ENCODE measurements around the gene NRDC. TPM values are rescaled to one million over a fixed set of nuclear protein-coding genes. Genes with fewer than 3 reads are reported as not detected.

NRDC gene
- total RNA-seq, 1 donor from 2014 or later, result 141 TPM

GRCh38 chr1:51837243-51837642 is 41.3 kb downstream of the NRDC start:
- Histone ChIP-seq H3F3A (ENCODE audit: low read depth) (peaks cover 6% of the 10 kb centered on the region), H2AFZ (replicated peaks) (no peak overlapping the region), H3K4me2 (no peak overlapping the region), H3K36me3 (peaks cover 11% of the 10 kb centered on the region), H3K9me3 (ENCODE audit: low read depth) (no peaks in the 10 kb centered on the region), H3K27ac (no peak overlapping the region), H3K79me2 (ENCODE audit: low read depth) (peaks cover 7% of the 10 kb centered on the region), H4K20me1 (ENCODE audit: low read depth) (no peaks in the 10 kb centered on the region), H3K9ac (no peak overlapping the region), H3K27me3 (no peaks in the 10 kb centered on the region), H3K4me3 (no peak overlapping the region), H3K4me1 (no peaks in the 10 kb centered on the region)
- Mint-ChIP-seq H3K36me3 (peaks cover 6% of the 10 kb centered on the region), H3K9me3 (no peaks in the 10 kb centered on the region), H3K4me1 (no peaks in the 10 kb centered on the region), H3K27ac (no peak overlapping the region), H3K4me3 (no peak overlapping the region), H3K27me3 (ENCODE audit: insufficient read depth, low read depth) (no peaks in the 10 kb centered on the region)
- no peak for DNase-seq (ENCODE audit: low spot score)
- TF ChIP-seq, protein P1, sequence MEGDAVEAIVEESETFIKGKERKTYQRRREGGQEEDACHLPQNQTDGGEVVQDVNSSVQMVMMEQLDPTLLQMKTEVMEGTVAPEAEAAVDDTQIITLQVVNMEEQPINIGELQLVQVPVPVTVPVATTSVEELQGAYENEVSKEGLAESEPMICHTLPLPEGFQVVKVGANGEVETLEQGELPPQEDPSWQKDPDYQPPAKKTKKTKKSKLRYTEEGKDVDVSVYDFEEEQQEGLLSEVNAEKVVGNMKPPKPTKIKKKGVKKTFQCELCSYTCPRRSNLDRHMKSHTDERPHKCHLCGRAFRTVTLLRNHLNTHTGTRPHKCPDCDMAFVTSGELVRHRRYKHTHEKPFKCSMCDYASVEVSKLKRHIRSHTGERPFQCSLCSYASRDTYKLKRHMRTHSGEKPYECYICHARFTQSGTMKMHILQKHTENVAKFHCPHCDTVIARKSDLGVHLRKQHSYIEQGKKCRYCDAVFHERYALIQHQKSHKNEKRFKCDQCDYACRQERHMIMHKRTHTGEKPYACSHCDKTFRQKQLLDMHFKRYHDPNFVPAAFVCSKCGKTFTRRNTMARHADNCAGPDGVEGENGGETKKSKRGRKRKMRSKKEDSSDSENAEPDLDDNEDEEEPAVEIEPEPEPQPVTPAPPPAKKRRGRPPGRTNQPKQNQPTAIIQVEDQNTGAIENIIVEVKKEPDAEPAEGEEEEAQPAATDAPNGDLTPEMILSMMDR (IDR thresholded peaks at IDR 0.05), result no peak
- TF ChIP-seq EZH2 (IDR thresholded peaks at IDR 0.05), result no peak
- no peak for TF ChIP-seq EZH2phosphoT487 (IDR thresholded peaks at IDR 0.05)

DNA sequence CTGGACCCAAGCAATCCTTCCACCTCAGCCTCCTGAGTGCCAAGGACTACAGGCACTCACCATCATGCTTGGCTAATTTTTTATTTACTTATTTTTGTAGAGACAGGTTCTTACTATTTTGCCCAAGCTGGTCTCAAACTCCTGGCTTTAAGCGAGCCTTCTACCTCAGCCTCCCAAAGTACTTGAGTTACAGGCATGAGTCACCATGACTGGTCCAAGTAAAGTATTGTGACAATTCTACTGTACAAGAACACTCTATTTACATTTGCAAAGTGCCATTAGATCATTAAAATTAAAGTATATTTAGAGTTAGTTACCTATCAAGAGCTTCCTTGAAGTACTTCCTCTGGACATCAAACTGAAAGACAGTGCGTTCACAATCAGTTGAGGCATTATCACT is 44.8 kb downstream of the NRDC start:
- Mint-ChIP-seq H3K36me3 (peaks cover 17% of the 10 kb centered on the region), H3K9me3 (no peaks in the 10 kb centered on the region), H3K4me3 (no peak overlapping the region), H3K27me3 (ENCODE audit: insufficient read depth, low read depth) (no peaks in the 10 kb centered on the region), H3K27ac (no peak overlapping the region), H3K4me1 (no peaks in the 10 kb centered on the region)
- Histone ChIP-seq H3K4me2 (no peak overlapping the region), H3K27ac (no peak overlapping the region), H3K4me3 (no peak overlapping the region), H3K27me3 (no peaks in the 10 kb centered on the region), H4K20me1 (ENCODE audit: low read depth) (no peaks in the 10 kb centered on the region), H3K36me3 (peaks cover 28% of the 10 kb centered on the region), H3K9ac (no peak overlapping the region), H3K79me2 (ENCODE audit: low read depth) (no peaks in the 10 kb centered on the region), H3K4me1 (no peaks in the 10 kb centered on the region), H3F3A (ENCODE audit: low read depth) (peaks cover 4% of the 10 kb centered on the region), H3K9me3 (ENCODE audit: low read depth) (no peaks in the 10 kb centered on the region), H2AFZ (replicated peaks) (no peak overlapping the region)
- TF ChIP-seq EZH2phosphoT487 (IDR thresholded peaks at IDR 0.05) (no peak), EZH2 (IDR thresholded peaks at IDR 0.05) (no peak)
- TF ChIP-seq, protein P1 (IDR thresholded peaks at IDR 0.05), result no peak
- no peak for DNase-seq (ENCODE audit: low spot score)

GRCh38 chr1:51829058-51829457 is 49.5 kb downstream of the NRDC start:
- Histone ChIP-seq H3K4me1 (no peaks in the 10 kb centered on the region), H2AFZ (replicated peaks) (no peak overlapping the region), H4K20me1 (ENCODE audit: low read depth) (peaks cover 3% of the 10 kb centered on the region), H3K27me3 (no peaks in the 10 kb centered on the region), H3K9me3 (ENCODE audit: low read depth) (no peaks in the 10 kb centered on the region), H3K79me2 (ENCODE audit: low read depth) (no peaks in the 10 kb centered on the region), H3K9ac (no peak overlapping the region), H3K4me2 (no peak overlapping the region), H3F3A (ENCODE audit: low read depth) (no peaks in the 10 kb centered on the region), H3K4me3 (no peak overlapping the region), H3K36me3 (peaks cover 36% of the 10 kb centered on the region), H3K27ac (no peak overlapping the region)
- Mint-ChIP-seq H3K27me3 (ENCODE audit: insufficient read depth, low read depth) (no peaks in the 10 kb centered on the region), H3K4me3 (no peak overlapping the region), H3K9me3 (no peaks in the 10 kb centered on the region), H3K27ac (no peak overlapping the region), H3K4me1 (no peaks in the 10 kb centered on the region), H3K36me3 (peaks cover 19% of the 10 kb centered on the region)
- TF ChIP-seq EZH2 (IDR thresholded peaks at IDR 0.05), result no peak
- TF ChIP-seq, protein P1 (IDR thresholded peaks at IDR 0.05), result no peak
- no peak for TF ChIP-seq EZH2phosphoT487 (IDR thresholded peaks at IDR 0.05)
- DNase-seq (ENCODE audit: low spot score), result no peak
